Measurements from ENCODE around the gene CORO6. TPM values are rescaled to one million over a fixed set of nuclear protein-coding genes. Genes with fewer than 3 reads are reported as not detected.

CORO6 gene
- total and polyA plus RNA-seq, 2 of the 13 experiments (the other 11 are each of a cell fraction or from before 2014, with no cell fraction given): 0.42 to 0.82 TPM

GRCh38 chr17:29566473-29567303 lies 56.0 kb downstream of the CORO6 start, which contains the start of gene ABHD15 (continued):
- TF ChIP-seq, protein P1, sequence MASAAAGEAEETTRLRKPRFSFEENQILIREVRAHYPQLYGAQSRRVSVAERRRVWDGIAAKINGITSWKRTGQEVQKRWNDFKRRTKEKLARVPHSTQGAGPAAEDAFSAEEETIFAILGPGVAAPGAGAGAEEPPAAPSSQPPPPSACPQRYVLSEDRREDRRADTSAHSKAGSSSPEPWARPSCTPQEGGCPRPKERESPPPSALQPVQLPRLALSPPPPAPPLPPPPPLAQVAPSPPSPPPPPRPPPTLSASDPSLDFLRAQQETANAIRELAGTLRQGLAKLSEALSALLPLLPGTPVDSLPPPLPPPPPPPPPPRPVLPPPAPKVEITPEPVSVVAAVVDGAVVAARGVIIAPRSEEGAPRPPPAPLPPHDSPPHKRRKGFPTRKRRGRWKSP (CRISPR knock-in tag; IDR thresholded peaks at IDR 0.05): peak; percentile 25; the same call in 1 of the 2 replicates
- TF ChIP-seq BCL6 (CRISPR knock-in tag; IDR thresholded peaks at IDR 0.05): peak; percentile 70; the same call in 1 of the 2 replicates
- no peak for TF ChIP-seq HMG20A (CRISPR knock-in tag; IDR thresholded peaks at IDR 0.05; ENCODE audit: borderline replicate concordance)
- peak; percentile 56 for TF ChIP-seq POLR2G (IDR thresholded peaks at IDR 0.05; ENCODE audit: low read depth, low read length)
- TF ChIP-seq, protein P2, sequence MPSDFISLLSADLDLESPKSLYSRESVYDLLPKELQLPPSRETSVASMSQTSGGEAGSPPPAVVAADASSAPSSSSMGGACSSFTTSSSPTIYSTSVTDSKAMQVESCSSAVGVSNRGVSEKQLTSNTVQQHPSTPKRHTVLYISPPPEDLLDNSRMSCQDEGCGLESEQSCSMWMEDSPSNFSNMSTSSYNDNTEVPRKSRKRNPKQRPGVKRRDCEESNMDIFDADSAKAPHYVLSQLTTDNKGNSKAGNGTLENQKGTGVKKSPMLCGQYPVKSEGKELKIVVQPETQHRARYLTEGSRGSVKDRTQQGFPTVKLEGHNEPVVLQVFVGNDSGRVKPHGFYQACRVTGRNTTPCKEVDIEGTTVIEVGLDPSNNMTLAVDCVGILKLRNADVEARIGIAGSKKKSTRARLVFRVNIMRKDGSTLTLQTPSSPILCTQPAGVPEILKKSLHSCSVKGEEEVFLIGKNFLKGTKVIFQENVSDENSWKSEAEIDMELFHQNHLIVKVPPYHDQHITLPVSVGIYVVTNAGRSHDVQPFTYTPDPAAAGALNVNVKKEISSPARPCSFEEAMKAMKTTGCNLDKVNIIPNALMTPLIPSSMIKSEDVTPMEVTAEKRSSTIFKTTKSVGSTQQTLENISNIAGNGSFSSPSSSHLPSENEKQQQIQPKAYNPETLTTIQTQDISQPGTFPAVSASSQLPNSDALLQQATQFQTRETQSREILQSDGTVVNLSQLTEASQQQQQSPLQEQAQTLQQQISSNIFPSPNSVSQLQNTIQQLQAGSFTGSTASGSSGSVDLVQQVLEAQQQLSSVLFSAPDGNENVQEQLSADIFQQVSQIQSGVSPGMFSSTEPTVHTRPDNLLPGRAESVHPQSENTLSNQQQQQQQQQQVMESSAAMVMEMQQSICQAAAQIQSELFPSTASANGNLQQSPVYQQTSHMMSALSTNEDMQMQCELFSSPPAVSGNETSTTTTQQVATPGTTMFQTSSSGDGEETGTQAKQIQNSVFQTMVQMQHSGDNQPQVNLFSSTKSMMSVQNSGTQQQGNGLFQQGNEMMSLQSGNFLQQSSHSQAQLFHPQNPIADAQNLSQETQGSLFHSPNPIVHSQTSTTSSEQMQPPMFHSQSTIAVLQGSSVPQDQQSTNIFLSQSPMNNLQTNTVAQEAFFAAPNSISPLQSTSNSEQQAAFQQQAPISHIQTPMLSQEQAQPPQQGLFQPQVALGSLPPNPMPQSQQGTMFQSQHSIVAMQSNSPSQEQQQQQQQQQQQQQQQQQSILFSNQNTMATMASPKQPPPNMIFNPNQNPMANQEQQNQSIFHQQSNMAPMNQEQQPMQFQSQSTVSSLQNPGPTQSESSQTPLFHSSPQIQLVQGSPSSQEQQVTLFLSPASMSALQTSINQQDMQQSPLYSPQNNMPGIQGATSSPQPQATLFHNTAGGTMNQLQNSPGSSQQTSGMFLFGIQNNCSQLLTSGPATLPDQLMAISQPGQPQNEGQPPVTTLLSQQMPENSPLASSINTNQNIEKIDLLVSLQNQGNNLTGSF (CRISPR knock-in tag; IDR thresholded peaks at IDR 0.05): 0 out of 2 replicates have a peak, but pooled peaks have one; percentile 31
- TF ChIP-seq ZFP62 (CRISPR knock-in tag; IDR thresholded peaks at IDR 0.05): no peak
- no peak for TF ChIP-seq RBM22 (optimal IDR thresholded peaks at IDR 0.05; ENCODE audit: low read length)
- 0 out of 2 replicates have a peak, but pooled peaks have one; percentile 15 for TF ChIP-seq SALL2 (CRISPR knock-in tag; IDR thresholded peaks at IDR 0.05)
- no peak for TF ChIP-seq HOXA7 (CRISPR knock-in tag; IDR thresholded peaks at IDR 0.05)
- TF ChIP-seq ZNF225 (CRISPR knock-in tag; IDR thresholded peaks at IDR 0.05): peak; percentile 94; the same call in 1 of the 2 replicates
- TF ChIP-seq HMGXB4 (CRISPR knock-in tag; IDR thresholded peaks at IDR 0.05; ENCODE audit: borderline replicate concordance in 1 of 2, low read depth in 1 of 2): peak in 1 of 2 experiments; percentile 79; a peak in 2 of 4 replicates
- TF ChIP-seq ASH2L (IDR thresholded peaks at IDR 0.05; ENCODE audit: insufficient read length, low read depth, low read length): peak; percentile 28
- peak; percentile 17; the same call in 1 of the 2 replicates for TF ChIP-seq YEATS4 (CRISPR knock-in tag; IDR thresholded peaks at IDR 0.05; ENCODE audit: borderline replicate concordance)
- TF ChIP-seq HNF1A (IDR thresholded peaks at IDR 0.05; ENCODE audit: low read depth): no peak
- peak; percentile 23; the same call in 1 of the 2 replicates for TF ChIP-seq HNF1A (CRISPR knock-in tag; IDR thresholded peaks at IDR 0.05; ENCODE audit: borderline replicate concordance)
